ENCODE measurements around the gene CD74. TPM values are rescaled to one million over a fixed set of nuclear protein-coding genes. Genes with fewer than 3 reads are reported as not detected.

CD74 gene
- total and polyA plus RNA-seq, 2 of the 13 experiments (the other 11 are each of a cell fraction or from before 2014, with no cell fraction given), result 34.1 to 84.4 TPM

DNA sequence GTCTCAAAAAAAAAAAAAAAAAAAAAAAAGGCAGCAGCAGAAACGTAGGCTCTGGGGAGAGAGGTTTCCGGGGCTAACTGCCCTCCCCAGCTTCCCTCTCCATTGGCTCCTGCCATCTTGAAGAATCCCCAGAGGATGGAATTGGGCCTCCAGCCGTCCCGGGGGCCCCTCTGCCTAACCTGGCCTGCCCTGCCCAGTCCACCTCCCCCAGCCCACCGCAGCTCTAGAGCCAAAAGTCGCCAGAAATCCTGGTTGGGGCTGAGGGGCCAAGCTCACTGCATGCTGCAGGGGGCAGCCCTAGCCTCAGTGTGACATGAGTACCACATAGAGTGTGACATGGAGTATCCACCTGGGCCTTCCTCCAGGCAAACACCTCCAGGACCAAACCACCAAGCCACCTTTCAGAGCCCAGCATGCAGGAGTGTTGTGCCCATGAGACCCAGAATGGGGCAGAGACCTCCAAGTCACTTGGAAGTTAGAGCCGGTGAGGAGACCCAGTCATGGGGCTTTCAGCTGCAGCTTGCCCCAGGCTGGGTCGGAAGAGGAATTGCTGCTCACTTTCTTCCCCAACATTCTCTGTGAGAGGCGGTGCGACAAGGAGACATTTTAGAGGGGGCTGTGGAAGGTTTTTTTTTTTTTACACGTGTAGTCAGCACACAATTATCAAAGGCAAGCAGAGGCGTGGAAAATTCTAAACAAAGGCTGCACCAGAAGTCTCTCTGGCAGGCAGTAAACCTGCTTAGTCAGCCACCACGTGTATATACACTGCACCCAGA lies 17.6 kb downstream of the CD74 start (continued):
- TF ChIP-seq, protein P1, sequence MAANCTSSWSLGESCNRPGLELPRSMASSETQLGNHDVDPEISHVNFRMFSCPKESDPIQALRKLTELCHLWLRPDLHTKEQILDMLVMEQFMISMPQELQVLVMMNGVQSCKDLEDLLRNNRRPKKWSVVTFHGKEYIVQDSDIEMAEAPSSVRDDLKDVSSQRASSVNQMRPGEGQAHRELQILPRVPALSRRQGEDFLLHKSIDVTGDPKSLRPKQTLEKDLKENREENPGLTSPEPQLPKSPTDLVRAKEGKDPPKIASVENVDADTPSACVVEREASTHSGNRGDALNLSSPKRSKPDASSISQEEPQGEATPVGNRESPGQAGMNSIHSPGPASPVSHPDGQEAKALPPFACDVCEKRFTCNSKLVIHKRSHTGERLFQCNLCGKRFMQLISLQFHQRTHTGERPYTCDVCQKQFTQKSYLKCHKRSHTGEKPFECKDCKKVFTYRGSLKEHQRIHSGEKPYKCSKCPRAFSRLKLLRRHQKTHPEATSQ (CRISPR knock-in tag; IDR thresholded peaks at IDR 0.05; ENCODE audit: borderline replicate concordance), result no peak
- TF ChIP-seq ZNF660 (CRISPR knock-in tag; IDR thresholded peaks at IDR 0.05; ENCODE audit: borderline replicate concordance, low read depth) (no peak), RBM22 (optimal IDR thresholded peaks at IDR 0.05; ENCODE audit: low read length) (peak; percentile 12), RAD21 (CRISPR knock-in tag; IDR thresholded peaks at IDR 0.05) (0 out of 2 replicates have a peak, but pooled peaks have one; percentile 15)
- TF ChIP-seq, protein P2, sequence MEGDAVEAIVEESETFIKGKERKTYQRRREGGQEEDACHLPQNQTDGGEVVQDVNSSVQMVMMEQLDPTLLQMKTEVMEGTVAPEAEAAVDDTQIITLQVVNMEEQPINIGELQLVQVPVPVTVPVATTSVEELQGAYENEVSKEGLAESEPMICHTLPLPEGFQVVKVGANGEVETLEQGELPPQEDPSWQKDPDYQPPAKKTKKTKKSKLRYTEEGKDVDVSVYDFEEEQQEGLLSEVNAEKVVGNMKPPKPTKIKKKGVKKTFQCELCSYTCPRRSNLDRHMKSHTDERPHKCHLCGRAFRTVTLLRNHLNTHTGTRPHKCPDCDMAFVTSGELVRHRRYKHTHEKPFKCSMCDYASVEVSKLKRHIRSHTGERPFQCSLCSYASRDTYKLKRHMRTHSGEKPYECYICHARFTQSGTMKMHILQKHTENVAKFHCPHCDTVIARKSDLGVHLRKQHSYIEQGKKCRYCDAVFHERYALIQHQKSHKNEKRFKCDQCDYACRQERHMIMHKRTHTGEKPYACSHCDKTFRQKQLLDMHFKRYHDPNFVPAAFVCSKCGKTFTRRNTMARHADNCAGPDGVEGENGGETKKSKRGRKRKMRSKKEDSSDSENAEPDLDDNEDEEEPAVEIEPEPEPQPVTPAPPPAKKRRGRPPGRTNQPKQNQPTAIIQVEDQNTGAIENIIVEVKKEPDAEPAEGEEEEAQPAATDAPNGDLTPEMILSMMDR (CRISPR knock-in tag; IDR thresholded peaks at IDR 0.05), result peak; percentile 49

DNA sequence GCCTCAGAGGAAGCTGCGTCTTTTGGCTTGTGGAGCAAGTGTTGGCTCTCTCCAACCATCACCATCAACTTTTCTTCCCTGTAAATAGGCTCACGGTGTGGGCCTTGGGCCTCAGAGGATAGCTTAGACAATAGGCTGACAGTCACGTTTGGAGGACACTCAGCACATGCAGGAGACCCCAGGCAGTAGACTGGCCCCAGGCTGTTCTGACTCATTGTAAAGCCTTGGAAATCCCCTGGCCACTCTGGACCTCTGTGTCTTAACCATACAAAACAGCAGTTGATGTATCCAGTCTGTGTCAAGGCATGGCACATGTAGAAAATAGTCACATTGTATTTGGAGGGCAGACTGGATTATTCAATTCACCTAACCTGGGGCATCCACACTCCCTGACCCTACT lies 18.6 kb downstream of the CD74 start:
- intact Hi-C loops (cut with micrococcal nuclease; ENCODE audit: unreplicated experiment) (no loop called here), in situ Hi-C loops (cut with HindIII; ENCODE audit: extremely low pct_ligation_motif_present, low pct_unique_long_range_greater_than_20kb) (no loop called here)
- no peak overlapping the region for H3K4me2 ChIP-seq (ENCODE audit: low read depth, low read length)
- no peaks in the 10 kb centered on the region for H3K79me2 ChIP-seq (ENCODE audit: insufficient read depth, low read length)
- H3K4me1 ChIP-seq (ENCODE audit: insufficient read depth, low read length), result no peaks in the 10 kb centered on the region
- FAIRE-seq (no peak), DNase-seq (ENCODE audit: low spot score) (no peak), ATAC-seq (no peak)
- TF ChIP-seq TCF7 (IDR thresholded peaks at IDR 0.05; ENCODE audit: low read depth), result no peak
- TF ChIP-seq, protein P3, sequence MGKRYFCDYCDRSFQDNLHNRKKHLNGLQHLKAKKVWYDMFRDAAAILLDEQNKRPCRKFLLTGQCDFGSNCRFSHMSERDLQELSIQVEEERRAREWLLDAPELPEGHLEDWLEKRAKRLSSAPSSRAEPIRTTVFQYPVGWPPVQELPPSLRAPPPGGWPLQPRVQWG (CRISPR knock-in tag; IDR thresholded peaks at IDR 0.05; ENCODE audit: borderline replicate concordance, low read depth), result no peak
- no peak for TF ChIP-seq HMGA1 (CRISPR knock-in tag; conservative IDR thresholded peaks at IDR 0.05)
- no peak for TF ChIP-seq SAFB2 (CRISPR knock-in tag; IDR thresholded peaks at IDR 0.05; ENCODE audit: borderline replicate concordance, low read depth)
- TF ChIP-seq PRMT3 (CRISPR knock-in tag; IDR thresholded peaks at IDR 0.05; ENCODE audit: borderline replicate concordance, low read depth), result no peak
- TF ChIP-seq PAX8 (CRISPR knock-in tag; IDR thresholded peaks at IDR 0.05; ENCODE audit: borderline replicate concordance), result no peak
- no peak for TF ChIP-seq ZFP41 (CRISPR knock-in tag; IDR thresholded peaks at IDR 0.05; ENCODE audit: borderline replicate concordance)
- no peaks in the 10 kb centered on the region for H3K27me3 ChIP-seq (ENCODE audit: control insufficient read depth in 1 of 2, insufficient read depth in 2 of 2, low read length in 2 of 2)
- ChIA-PET POLR2A (no interaction called here), CTCF (ENCODE audit: low intra/inter-chr PET ratio, low total read pairs) (interaction anchor here (1.9 kb wide), 1 partner anchor 42 kb away, joined by 8 read pairs; no protein-coding TSS in a partner anchor)
- no peaks in the 10 kb centered on the region for H4K20me1 ChIP-seq (ENCODE audit: insufficient read depth, low read length)
- no peak overlapping the region for H3K4me3 ChIP-seq (replicated peaks in 1 of 3; ENCODE audit: insufficient read depth in 1 of 3, low read depth in 2 of 3, low read length in 3 of 3)
- no peak overlapping the region for H3K9ac ChIP-seq (ENCODE audit: insufficient read depth, low read depth, low read length)
- H3K36me3 ChIP-seq (replicated peaks in 1 of 2; ENCODE audit: control insufficient read depth in 1 of 2, insufficient read depth in 2 of 2, low read length in 2 of 2), result peaks cover 46 to 90% of the 10 kb centered on the region in 2 experiments
- no peak overlapping the region for H3K27ac ChIP-seq (ENCODE audit: extremely low read length, insufficient read depth, low read length)
- no TSS peak for BruUV-seq (replicated peaks)
- no peak overlapping the region for H2AFZ ChIP-seq (ENCODE audit: low read length)
- WGBS (ENCODE audit: low lambda C conversion rate), result 93% methylated on average over 2 of the region's 3 CpGs
- no peaks in the 10 kb centered on the region for H3K9me3 ChIP-seq (ENCODE audit: low read length)

All from HepG2 (cell line).